Activated naive CD8-positive, alpha-beta T cell treated with anti-CD3 and anti-CD28 coated beads, Interleukin-2, amount 50 U/mL, for 16 hours (primary cell): ENCODE results near the gene CT45A9.
"Not testable (repeated sequence)": the region's sequence is repeated elsewhere in the genome, so short reads cannot be mapped to it uniquely, and the experiment has no call there.

Source experiments
- DNase-seq: peaks from one replicate; pipeline ENCODE4 v3.0.0-alpha.2; 2020; ENCODE audit warnings: low read depth, low spot score

Gene CT45A9, protein sequence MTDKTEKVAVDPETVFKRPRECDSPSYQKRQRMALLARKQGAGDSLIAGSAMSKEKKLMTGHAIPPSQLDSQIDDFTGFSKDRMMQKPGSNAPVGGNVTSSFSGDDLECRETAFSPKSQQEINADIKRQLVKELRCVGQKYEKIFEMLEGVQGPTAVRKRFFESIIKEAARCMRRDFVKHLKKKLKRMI

DNA sequence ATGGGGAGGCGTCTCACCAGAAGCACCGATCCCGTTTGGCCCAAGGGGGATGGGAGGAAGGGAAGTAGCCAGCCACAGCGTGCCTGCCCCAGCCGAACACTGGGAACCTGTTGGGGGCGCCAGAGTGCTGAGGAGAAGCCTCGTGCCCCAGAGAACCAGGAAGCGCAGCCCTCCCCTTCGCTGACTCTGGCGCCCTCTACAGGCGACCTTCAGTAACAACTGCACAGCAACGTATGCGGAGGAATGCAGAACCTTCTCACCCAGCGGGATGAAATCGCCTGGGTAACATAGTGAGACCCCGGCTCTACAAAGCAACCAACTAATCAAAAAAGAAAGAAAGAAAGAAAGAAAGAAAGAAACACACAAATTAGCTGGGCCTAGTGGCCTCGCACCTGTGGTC lies at the start of gene CT45A9:
Gene CT45A9, minus strand, starts transcription at position 101 of the 400 bp plus-strand sequence. CDS start 3,751 bp downstream, outside the sequence.
- DNase-seq = not testable (repeated sequence)

DNA sequence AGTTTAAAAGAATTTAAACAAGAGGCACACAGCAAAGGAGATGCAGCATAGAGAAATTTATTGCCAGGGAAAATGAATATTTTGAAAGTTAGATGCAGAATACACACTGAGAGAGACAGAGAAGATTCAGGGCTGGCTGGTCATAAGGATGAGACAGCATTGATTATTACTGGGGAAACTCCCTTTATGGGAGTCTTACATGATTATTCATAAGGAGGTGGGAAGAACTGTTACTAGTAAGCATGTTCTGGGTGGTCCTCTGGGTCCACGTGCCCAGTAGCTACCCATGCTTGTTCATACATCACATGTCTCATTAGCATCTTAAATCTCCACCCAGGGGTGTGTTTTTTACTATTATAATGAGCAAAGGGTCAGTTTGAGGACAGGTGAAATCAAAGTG lies 48.9 kb upstream of the CT45A9 start:
- DNase-seq = not testable (repeated sequence)

DNA sequence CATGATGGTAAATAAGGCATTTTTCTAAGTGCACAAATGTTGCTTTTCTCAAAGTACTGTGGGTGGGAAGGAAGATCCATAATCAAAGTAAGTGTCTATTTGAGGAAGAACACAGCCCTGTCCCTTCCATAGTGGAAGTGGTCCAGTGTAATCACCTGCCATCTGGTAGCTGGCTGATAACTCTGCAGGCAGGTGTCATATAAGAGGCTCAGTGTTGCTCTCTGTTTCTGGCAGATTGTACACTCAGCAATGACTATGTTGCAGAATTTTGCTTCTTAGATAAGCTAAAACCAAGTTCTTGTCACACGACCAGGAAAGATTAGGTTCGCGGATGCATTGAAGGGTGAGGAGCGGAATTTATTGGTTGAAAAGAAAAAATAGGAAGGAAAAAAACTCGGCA lies 42.8 kb upstream of the CT45A9 start:
- DNase-seq = no peak

DNA sequence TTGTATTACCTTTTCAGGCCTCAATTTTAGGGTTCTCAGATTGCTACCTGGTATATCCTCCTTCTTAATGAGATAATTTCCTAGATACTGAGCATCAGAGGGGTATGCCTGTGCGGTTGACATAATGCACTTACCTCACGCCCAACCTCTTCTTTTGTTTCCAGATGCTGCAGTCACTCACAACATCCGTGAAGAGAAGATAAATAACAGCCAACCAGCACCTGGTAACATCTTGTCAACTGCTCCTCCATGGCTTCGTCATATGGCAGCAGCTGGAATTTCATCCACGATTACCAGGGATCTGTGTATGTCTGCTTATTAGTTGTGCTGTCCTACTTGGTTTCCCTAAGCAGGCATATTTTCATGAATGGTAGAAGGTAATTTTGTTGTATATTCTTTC lies 38.6 kb upstream of the CT45A9 start:
- DNase-seq = no peak

DNA sequence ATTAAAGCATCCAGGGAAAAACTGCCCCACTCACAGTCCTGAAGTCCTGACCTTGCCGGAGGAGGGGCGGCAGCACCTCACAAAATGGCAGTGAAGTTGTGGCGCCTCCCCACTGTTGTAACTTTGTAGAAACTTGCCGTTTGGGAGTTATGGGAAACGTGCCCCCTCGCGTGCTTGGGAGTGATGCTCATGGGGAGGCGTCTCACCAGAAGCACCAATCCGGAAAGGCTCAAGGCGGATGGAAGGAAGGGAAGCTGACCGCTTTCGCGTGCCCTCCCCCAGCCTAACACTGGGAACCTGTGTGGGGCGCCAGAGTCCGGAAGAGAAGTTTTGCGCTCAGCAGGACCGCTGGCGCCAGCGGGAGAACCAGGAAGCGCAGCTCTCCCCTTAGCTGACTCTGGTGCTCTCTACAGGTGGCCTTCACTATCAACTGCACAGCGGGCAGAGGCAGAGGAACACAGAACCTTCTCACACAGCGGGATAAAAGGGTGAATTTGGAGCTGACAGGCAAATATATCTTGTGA lies 21.7 kb upstream of the CT45A9 start, which contains the start of the genes CT45A10 and SAGE1:
Gene CT45A10, minus strand, starts transcription at position 151 of the 524 bp plus-strand sequence. CDS start 8,100 bp downstream, outside the sequence.
Gene SAGE1, plus strand, starts transcription at position 423 of the 524 bp plus-strand sequence. CDS start 2,527 bp downstream, outside the sequence.
- DNase-seq = no peak

DNA sequence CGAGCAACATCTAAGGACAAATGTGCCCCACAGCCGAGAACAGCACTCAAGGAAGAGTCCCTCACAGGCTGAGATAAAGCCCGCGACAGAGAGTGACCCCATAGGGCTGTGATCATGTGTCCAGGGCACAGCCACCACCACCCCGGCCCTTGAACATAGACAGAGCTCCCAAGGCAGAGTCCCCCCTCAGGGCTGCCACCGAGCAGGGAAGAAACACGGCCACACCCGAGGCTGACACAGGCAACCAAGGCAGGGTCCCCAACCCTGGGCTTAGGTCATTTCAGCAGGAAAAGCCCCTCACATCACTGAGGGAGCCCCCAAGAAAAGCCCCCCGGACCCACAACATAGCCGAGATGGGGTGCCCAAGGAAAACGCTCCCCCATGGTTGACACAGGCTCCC lies 21.2 kb upstream of the CT45A9 start:
- DNase-seq = no peak

DNA sequence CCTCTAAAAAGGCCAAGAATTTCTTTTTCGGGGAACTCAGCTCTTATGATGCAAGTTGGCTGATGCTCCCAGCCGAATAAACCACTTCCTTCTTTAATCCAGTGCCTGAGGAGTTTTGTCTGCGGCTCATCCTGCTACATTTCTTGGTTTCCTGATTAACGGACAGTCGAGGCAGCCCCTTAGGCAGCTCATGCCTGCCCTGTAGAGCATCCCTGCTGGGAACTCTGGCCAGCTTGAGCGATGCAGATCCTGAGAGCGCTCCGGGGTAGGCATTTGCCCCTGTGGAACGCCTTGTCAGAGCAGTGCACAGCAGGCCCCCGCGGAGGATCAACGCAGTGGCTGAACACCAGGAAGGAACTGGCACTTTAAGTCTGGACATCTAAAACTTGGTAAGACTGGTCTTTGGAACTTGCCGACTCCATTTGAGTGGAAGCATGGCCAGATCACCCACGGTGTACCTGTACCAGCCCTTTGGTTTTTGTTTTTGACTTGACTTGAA lies 18.5 kb upstream of the CT45A9 start:
- no peak for DNase-seq

DNA sequence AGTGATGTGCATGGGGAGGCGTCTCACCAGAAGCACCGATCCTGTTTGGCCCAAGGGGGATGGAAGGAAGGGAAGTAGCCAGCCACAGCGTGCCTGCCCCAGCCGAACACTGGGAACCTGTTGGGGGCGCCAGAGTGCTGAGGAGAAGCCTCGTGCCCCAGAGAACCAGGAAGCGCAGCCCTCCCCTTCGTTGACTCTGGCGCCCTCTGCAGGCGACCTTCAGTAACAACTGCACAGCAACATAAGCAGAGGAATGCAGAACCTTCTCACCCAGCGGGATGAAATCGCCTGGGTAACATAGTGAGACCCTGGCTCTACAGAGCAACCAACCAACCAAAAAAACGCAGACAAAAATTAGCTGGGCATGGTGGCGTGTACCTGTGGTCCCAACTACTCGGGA lies 17.4 kb upstream of the CT45A9 start:
- DNase-seq = not testable (repeated sequence)

DNA sequence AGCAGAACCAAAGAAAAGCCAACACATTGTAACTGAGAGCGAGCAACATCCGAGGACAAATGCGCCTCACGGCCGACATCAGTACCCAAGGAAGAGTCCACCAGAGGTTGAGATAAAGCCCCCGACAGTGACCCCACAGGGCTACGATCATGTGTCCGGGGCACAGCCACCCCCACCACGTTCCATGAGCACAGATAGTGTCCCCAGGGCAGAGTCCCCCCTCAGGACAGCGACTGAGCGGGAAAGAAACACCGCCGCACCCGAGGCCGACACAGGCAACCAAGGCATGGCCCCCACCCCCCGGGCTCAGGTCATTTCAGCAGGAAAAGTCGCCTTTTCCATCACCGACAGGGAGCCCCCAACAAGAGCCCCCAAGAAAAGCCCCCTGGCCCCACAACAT lies 16.6 kb upstream of the CT45A9 start:
- DNase-seq = not testable (repeated sequence)

DNA sequence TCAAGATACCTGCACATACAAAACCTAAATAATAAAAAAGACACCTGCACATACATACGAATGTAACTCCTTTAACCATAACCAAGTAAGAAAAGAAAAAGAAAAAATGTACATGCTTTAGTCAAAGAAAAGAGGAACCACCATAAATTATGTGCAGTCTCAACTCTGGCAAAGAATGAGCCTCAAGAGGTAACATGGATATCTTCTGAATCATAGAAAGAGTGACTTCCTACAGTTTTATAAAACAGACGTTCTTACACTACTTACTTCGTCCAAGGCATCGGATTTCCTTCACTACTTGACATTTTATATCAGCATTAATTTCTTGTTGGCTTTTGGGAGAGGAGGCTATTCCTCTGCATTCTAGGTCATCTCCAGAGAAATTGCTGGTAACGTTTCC lies 11.1 kb upstream of the CT45A9 start:
- not testable (repeated sequence) for DNase-seq

DNA sequence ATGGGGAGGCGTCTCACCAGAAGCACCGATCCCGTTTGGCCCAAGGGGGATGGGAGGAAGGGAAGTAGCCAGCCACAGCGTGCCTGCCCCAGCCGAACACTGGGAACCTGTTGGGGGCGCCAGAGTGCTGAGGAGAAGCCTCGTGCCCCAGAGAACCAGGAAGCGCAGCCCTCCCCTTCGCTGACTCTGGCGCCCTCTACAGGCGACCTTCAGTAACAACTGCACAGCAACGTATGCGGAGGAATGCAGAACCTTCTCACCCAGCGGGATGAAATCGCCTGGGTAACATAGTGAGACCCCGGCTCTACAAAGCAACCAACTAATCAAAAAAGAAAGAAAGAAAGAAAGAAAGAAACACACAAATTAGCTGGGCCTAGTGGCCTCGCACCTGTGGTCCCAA lies 17.2 kb downstream of the CT45A9 start, which contains the start of gene CT45A8:
Gene CT45A8, minus strand, starts transcription at position 101 of the 400 bp plus-strand sequence. CDS start 3,755 bp downstream, outside the sequence.
- DNase-seq = not testable (repeated sequence)

DNA sequence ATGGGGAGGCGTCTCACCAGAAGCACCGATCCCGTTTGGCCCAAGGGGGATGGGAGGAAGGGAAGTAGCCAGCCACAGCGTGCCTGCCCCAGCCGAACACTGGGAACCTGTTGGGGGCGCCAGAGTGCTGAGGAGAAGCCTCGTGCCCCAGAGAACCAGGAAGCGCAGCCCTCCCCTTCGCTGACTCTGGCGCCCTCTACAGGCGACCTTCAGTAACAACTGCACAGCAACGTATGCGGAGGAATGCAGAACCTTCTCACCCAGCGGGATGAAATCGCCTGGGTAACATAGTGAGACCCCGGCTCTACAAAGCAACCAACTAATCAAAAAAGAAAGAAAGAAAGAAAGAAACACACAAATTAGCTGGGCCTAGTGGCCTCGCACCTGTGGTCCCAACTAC lies 34.4 kb downstream of the CT45A9 start, which contains the start of gene CT45A7:
Gene CT45A7, minus strand, starts transcription at position 101 of the 400 bp plus-strand sequence. CDS start 3,747 bp downstream, outside the sequence.
- DNase-seq = not testable (repeated sequence)

DNA sequence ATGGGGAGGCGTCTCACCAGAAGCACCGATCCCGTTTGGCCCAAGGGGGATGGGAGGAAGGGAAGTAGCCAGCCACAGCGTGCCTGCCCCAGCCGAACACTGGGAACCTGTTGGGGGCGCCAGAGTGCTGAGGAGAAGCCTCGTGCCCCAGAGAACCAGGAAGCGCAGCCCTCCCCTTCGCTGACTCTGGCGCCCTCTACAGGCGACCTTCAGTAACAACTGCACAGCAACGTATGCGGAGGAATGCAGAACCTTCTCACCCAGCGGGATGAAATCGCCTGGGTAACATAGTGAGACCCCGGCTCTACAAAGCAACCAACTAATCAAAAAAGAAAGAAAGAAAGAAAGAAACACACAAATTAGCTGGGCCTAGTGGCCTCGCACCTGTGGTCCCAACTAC lies 51.7 kb downstream of the CT45A9 start, which contains the start of gene CT45A2:
Gene CT45A2, minus strand, starts transcription at position 101 of the 400 bp plus-strand sequence. CDS start 3,747 bp downstream, outside the sequence.
- DNase-seq = not testable (repeated sequence)
